ENCODE results near the gene CCDC13. TPM values are rescaled to one million over a fixed set of nuclear protein-coding genes. Genes with fewer than 3 reads are reported as not detected.

The CCDC13 gene
- total and polyA plus RNA-seq, 2 donors (not counting 3 experiments of a cell fraction or from before 2014, with no cell fraction given) = 0.36 to 0.82 TPM

GRCh38 chr3:42809202-42809601, 36.1 kb upstream of the CCDC13 start, which contains the start of gene ACKR2:
ACKR2 (plus strand) TSS chr3:42809445; CDS start chr3:42864503, 55,058 bp downstream.
- Histone ChIP-seq H3K36me3 (ENCODE audit: control insufficient read depth in 2 of 2, extremely low read depth in 1 of 2, insufficient read depth in 2 of 2, low read length in 2 of 2) (no peaks in the 10 kb centered on the region), H3K27me3 (ENCODE audit: control insufficient read depth in 2 of 2, insufficient read depth in 2 of 2, low read length in 2 of 2) (peaks cover 3 to 13% of the 10 kb centered on the region in 2 experiments), H3K4me1 (ENCODE audit: control insufficient read depth, extremely low read depth, insufficient read depth, low read length) (no peaks in the 10 kb centered on the region), H3K4me2 (ENCODE audit: insufficient read depth, low read length) (no peak within 1 kb of the TSS), H3K4me3 (replicated peaks in 1 of 3; ENCODE audit: insufficient read depth in 1 of 3, low read depth in 1 of 3, low read length in 3 of 3) (no peak within 1 kb of the TSS), H3K79me2 (ENCODE audit: control insufficient read depth, insufficient read depth, low read length) (no peaks in the 10 kb centered on the region), H3K9me3 (replicated peaks; ENCODE audit: control insufficient read depth, insufficient read depth, low read length) (no peaks in the 10 kb centered on the region), H3K9me1 (replicated peaks; ENCODE audit: control insufficient read depth, extremely low read depth, insufficient read depth, low read length) (no peaks in the 10 kb centered on the region), H3K27ac (ENCODE audit: insufficient read depth, low read depth, low read length) (no peak within 1 kb of the TSS), H4K20me1 (replicated peaks; ENCODE audit: control insufficient read depth, extremely low read depth, insufficient read depth, low read length) (no peaks in the 10 kb centered on the region), H2AFZ (ENCODE audit: low read depth, low read length) (no peak within 1 kb of the TSS), H3K9ac (replicated peaks; ENCODE audit: extremely low read depth, insufficient read depth, low read length) (no peak within 1 kb of the TSS)
- dilution Hi-C loops (cut with MboI; ENCODE audit: extremely low pct_ligation_motif_present, low sequenced_read_pairs) (no loop called here), intact Hi-C loops (cut with micrococcal nuclease) (no loop called here)
- CTCF ChIA-PET = interaction anchor here (1.3 kb wide), 1 partner anchor 9 kb away, joined by 3 read pairs; no protein-coding TSS in a partner anchor
- no TSS peak for BruUV-seq (replicated peaks)
- TF ChIP-seq MAX (IDR thresholded peaks at IDR 0.05; ENCODE audit: insufficient read depth, insufficient read length) = no peak
- no peak for TF ChIP-seq EZH2 (IDR thresholded peaks at IDR 0.05; ENCODE audit: borderline replicate concordance, low read depth, low read length, severe bottlenecking)
- TF ChIP-seq POLR2AphosphoS5 (IDR thresholded peaks at IDR 0.05; ENCODE audit: insufficient read depth, low read depth, low read length) = no peak
- TF ChIP-seq CTCF (IDR thresholded peaks at IDR 0.05; ENCODE audit: extremely low read depth in 1 of 2, insufficient read depth in 1 of 2, low read depth in 1 of 2, low read length in 2 of 2) = no peak
- TF ChIP-seq FOS (IDR thresholded peaks at IDR 0.05; ENCODE audit: borderline replicate concordance, insufficient read depth, low read length) = no peak
- no peak for TF ChIP-seq GATA2 (IDR thresholded peaks at IDR 0.05; ENCODE audit: insufficient read depth, insufficient read length, low read depth, low read length)
- no peak for TF ChIP-seq JUN (IDR thresholded peaks at IDR 0.05; ENCODE audit: borderline replicate concordance, insufficient read depth, insufficient read length, low read depth)
- TF ChIP-seq POLR2A (IDR thresholded peaks at IDR 0.05; ENCODE audit: low read depth, low read length) = no peak
- no peak for TF ChIP-seq MYC (IDR thresholded peaks at IDR 0.05; ENCODE audit: low read depth, low read length)
- POLR2A ChIA-PET = no interaction called here
- FAIRE-seq = no peak
- no peak for DNase-seq (ENCODE audit: low read depth, low spot score)

All from endothelial cell of umbilical vein (primary cell).